Pancreas (tissue), 10 donors: ENCODE measurements around the gene LYL1. TPM values are rescaled to one million over a fixed set of nuclear protein-coding genes. Genes with fewer than 3 reads are reported as not detected.
A peak's percentile ranks its signal among the peaks of the same experiment; 100 is the strongest.

Source experiments
- ATAC-seq, 4 donors: fragments of 200-7000 bp; cut with Tn5 transposase; one replicate each; pipeline versions ENCODE4 v1.8.0 to v1.9.1; 2020; ENCODE audit warnings: mild to moderate bottlenecking in 4 of 4, moderate library complexity in 4 of 4
- DNase-seq, 6 donors: peaks; one replicate each; pipeline ENCODE4 v3.0.0-alpha.2; 2020
- FAIRE-seq: peaks from 2 replicates; lab custom pipeline; 2012; peaks lifted over from hg19 to GRCh38; lab: Jason Lieb, UNC
- H3K27ac ChIP-seq, 4 donors: fragments of 200-600 bp; sonication (generic); 1 replicate in 3 of 4; 2 replicates in 1 of 4; pipeline versions ENCODE4 v1.5.0 to v1.8.0; 2020
- H3K27me3 ChIP-seq, 4 donors: fragments of 200-600 bp; one replicate each; pipeline ENCODE4 v1.8.0; 2021
- H3K36me3 ChIP-seq, 3 donors: fragments of 200-600 bp; sonication (generic) in 1 of 3; one replicate each; pipeline versions ENCODE4 v1.5.0 to v1.8.0; 2020 to 2021
- H3K4me1 ChIP-seq, 3 donors: fragments of 200-600 bp; one replicate each; pipeline ENCODE4 v1.8.0; 2021
- H3K4me3 ChIP-seq, 4 donors: fragments of 200-600 bp; sonication (generic) in 2 of 4; one replicate each; pipeline versions ENCODE4 v1.5.0 to v1.8.0; 2020 to 2021
- H3K9me3 ChIP-seq, 4 donors: fragments of 200-600 bp; one replicate each; pipeline ENCODE4 v1.8.0; 2021
- WGBS, 2 donors: extraction: QIAGEN DNeasy Blood & Tissue Kit; methylation state at CpG; one replicate each; pipeline ENCODE4 v1.1.7; 2013; 5-methylcytosine and 5-hydroxymethylcytosine counted together
- intact Hi-C, 3 donors: fragments of 100-400 bp; cut with DNase I; formaldehyde crosslinking; loops; one replicate each; pipeline versions ENCODE4 v1.11.1 to v1.14.2; 2022
- polyA plus RNA-seq, 2 donors: library from polyadenylated mRNA; stranded (reverse); fragments of 200-250 nt; gene quantifications; one replicate each; pipeline ENCODE4 v1.2.3, GENCODE V29; 2013
- total RNA-seq, 6 donors: library from RNA; stranded (reverse); fragmentation: NEBNext Ultra II Directional in 4 of 6; extraction: Animal tissue kit (Norgen Biotek cat#: 25700) in 4 of 6; gene quantifications; one replicate each; pipeline versions ENCODE4 v1.2.1 to v1.2.4, GENCODE V29; 2021 to 2023
- TF ChIP-seq, protein P1 (sequence below), 4 donors: fragments of 200-600 bp; sonication (generic) in 3 of 4; IDR thresholded peaks; one replicate each; pipeline versions ENCODE4 v1.5.0 to v1.8.0; 2021; ENCODE audit warnings: antibody characterized with exemption in 4 of 4
- donor health status: healthy with polysubstance abuse.
- donor health status: DM: no; HTN: no; CAD: no; lungs with moderate emphysema.
- donor health status: DM: no; HTN: no; CAD: no.
- donor health status: control.
- donor health status: control.
- donor health status: Bipolar disorder and iron deficiency.
- donor health status: DM: yes; HTN: yes; CAD: no.
- donor health status: DM: no; HTN: no; CAD: no.
- donor health status: DM: no; HTN: no; CAD: no.
- donor health status: DM: yes; HTN: yes; CAD: no.

LYL1 gene
- total and polyA plus RNA-seq, 8 donors = 0.51 to 5.5 (median 2.4) TPM

DNA sequence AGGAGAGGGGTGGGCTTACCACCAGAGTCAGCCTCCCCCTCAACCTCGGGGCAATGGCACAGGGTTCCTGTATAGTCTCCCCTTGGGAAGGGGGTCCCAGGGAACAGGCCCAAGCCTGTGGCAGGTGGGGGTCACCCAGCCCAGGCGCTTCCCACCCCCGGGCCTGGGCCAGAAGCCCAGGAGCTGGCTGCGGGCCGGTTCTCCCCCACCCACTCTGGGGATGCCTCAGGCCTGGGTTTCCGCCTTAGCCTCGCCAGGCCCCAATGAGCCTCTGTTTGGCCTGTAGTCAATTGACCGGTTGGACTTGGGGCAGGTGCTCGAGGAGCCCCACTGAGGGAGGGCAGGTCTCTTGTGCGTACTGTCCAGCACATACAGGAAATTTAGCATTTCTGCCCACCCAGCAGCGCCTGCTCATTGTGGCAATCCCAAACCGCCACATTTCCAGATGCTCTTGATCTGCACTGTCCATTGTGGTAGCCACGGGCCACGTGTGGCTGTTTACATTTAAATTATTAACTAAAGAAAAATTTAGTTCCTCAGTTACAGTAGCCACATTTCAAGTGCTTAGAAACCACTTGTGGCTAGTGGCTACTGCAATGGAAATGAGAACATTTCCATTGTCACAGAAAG lies 9.9 kb downstream of the LYL1 start:
- intact Hi-C loops = loop anchor here in 2 of 3 donors (5.0 kb wide), 1 partner anchor 115 kb away; no protein-coding TSS in a partner anchor
- H3K9me3 ChIP-seq = no peaks in the 10 kb centered on the region
- FAIRE-seq (no peak), ATAC-seq (no peak), DNase-seq (no peak)
- H3K27me3 ChIP-seq = no peaks in the 10 kb centered on the region
- H3K36me3 ChIP-seq = peaks cover 0 to 10% (median 0%) of the 10 kb centered on the region in 3 donors
- no peaks in the 10 kb centered on the region for H3K4me1 ChIP-seq
- H3K27ac ChIP-seq = peak overlapping the region in 2 of 4 donors; percentile 16 to 23
- H3K4me3 ChIP-seq = no peak overlapping the region
- TF ChIP-seq, protein P1, sequence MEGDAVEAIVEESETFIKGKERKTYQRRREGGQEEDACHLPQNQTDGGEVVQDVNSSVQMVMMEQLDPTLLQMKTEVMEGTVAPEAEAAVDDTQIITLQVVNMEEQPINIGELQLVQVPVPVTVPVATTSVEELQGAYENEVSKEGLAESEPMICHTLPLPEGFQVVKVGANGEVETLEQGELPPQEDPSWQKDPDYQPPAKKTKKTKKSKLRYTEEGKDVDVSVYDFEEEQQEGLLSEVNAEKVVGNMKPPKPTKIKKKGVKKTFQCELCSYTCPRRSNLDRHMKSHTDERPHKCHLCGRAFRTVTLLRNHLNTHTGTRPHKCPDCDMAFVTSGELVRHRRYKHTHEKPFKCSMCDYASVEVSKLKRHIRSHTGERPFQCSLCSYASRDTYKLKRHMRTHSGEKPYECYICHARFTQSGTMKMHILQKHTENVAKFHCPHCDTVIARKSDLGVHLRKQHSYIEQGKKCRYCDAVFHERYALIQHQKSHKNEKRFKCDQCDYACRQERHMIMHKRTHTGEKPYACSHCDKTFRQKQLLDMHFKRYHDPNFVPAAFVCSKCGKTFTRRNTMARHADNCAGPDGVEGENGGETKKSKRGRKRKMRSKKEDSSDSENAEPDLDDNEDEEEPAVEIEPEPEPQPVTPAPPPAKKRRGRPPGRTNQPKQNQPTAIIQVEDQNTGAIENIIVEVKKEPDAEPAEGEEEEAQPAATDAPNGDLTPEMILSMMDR (IDR thresholded peaks at IDR 0.05) = no peak
- WGBS, 2 donors = 74 to 76% methylated on average over 11 to 14 of the region's 14 CpGs

DNA sequence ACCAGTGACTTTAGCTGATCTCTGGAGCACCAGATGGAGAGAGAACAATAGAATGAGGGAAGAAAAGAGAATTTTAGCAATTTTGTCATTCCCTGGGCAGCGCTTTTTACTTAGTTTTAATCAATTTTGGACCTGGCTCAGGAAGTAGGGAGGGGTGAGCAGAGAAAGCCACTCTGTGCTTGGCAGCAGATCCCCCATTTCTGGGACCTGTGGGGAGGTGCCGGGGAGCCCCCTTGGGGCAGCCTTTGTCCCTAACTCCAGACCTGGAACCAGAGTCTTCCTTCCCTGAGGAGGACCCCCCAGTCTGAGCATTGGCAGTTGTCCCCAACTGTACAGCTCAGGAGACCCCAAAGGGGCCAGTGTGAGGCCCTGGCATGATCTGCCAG lies 10.5 kb downstream of the LYL1 start:
- TF ChIP-seq, protein P1 (IDR thresholded peaks at IDR 0.05) = no peak
- no peak for DNase-seq
- Histone ChIP-seq H3K4me3 (no peak overlapping the region), H3K4me1 (no peaks in the 10 kb centered on the region), H3K27me3 (no peaks in the 10 kb centered on the region), H3K36me3 (peaks cover 0 to 10% (median 0%) of the 10 kb centered on the region in 3 donors), H3K9me3 (no peaks in the 10 kb centered on the region), H3K27ac (peak overlapping the region in 2 of 4 donors; percentile 16 to 17)
- WGBS, 2 donors = 90 to 94% methylated on average over 2 of the region's 2 CpGs
- intact Hi-C loops = loop anchor here in 2 of 3 donors (5.0 kb wide), 1 partner anchor 115 kb away; no protein-coding TSS in a partner anchor
- ATAC-seq = no peak
- no peak for FAIRE-seq

DNA sequence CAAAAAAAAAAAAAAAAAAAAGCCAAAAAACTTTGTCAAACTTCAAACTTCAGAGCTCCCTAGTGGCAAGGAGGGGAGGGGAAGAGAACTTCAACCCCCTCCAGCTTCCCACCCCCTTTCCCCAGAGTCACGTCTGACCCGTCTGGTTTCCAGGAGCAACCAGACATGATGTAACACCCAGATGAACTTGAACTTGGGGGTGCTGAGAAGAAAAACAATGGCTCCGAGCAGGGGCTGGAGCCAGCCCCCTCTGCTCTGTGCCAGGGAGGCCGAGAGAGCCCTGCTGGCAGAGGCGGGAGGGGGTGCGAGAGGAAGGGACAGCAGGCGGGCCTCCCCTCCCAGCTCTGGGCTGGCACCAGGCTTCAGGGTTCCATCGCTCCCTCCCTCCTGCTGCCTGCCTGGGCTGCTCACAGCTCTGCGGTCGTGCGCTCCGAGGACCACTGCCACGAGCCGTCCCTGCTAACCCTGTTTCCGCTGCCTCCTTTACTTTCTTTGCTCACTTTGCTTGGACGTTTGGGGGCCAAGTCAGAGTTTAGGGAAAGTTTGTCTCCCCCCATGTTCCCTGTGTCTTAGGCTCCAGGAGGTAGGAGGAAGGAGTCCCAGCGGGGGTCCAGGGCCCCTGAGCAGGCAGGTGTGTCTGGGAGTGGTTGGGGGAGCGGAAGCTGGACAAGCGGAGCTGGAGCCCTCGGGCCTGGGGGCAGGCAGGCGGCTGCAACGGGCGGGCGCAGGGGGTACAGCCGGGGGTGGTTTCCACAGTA lies 11.1 kb downstream of the LYL1 start:
- H3K27me3 ChIP-seq = no peaks in the 10 kb centered on the region
- TF ChIP-seq, protein P1 (IDR thresholded peaks at IDR 0.05) = no peak
- no peaks in the 10 kb centered on the region for H3K4me1 ChIP-seq
- intact Hi-C loops = loop anchor here in 2 of 3 donors (5.0 kb wide), 1 partner anchor 114 kb away; no protein-coding TSS in a partner anchor
- FAIRE-seq (no peak), DNase-seq (no peak), ATAC-seq (peak in 3 of 4 donors; percentile 15 to 45 (median 23))
- peak overlapping the region in 1 of 4 donors; percentile 17 for H3K27ac ChIP-seq
- H3K36me3 ChIP-seq = peaks cover 0 to 10% (median 0%) of the 10 kb centered on the region in 3 donors
- WGBS, 2 donors = 78 to 80% methylated on average over 20 to 25 of the region's 25 CpGs
- H3K4me3 ChIP-seq = no peak overlapping the region
- H3K9me3 ChIP-seq = no peaks in the 10 kb centered on the region

DNA sequence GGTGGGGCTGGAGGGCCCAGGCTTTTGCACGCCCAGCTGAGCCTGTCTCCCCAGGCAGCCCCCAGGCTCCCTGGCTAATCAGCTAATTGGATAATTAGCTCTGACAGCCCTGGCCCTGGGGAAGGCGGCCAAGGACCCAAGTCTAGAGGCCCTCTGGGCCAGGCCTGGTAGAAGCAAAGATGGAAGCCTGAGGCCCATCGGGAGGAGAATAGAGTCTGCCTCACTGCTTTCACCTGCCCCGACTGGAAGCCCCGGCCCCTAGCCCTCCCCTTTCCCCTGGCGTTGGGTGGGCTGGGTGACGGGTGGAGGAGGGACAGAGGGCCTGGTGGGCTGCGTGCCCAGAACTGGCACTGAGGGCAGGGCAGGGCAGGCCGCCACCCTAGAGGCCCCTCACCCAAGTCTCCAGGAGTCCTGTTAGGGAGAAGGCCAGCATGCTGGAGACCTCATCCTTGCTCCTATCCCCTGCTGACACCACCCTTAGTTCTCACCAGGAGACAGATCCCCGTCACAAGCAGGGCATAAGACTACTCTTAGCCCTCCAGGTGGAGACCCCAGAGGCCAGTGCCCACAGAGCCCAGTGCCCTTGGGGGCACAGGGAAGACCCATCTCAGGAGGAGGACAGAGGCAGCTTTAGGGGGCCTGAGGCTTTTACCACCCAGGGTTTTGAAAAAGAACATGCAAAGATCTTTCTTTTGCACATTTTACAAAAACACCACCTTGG lies 12.0 kb downstream of the LYL1 start:
- no peak overlapping the region for H3K27ac ChIP-seq
- ATAC-seq = no peak

More for the DNA sequence above, 12.0 kb downstream of the LYL1 start:
- intact Hi-C loops = loop anchor here in 2 of 3 donors (5.0 kb wide), 1 partner anchor 113 kb away; no protein-coding TSS in a partner anchor
- FAIRE-seq = no peak
- peaks cover 0 to 10% (median 0%) of the 10 kb centered on the region in 3 donors for H3K36me3 ChIP-seq
- H3K9me3 ChIP-seq = no peaks in the 10 kb centered on the region
- no peak for DNase-seq
- H3K27me3 ChIP-seq = no peaks in the 10 kb centered on the region
- H3K4me1 ChIP-seq = no peaks in the 10 kb centered on the region
- TF ChIP-seq, protein P1 (IDR thresholded peaks at IDR 0.05) = no peak
- 93 to 96% methylated on average over 10 of the region's 10 CpGs for WGBS, 2 donors
- no peak overlapping the region for H3K4me3 ChIP-seq
